NT2/D1 (cell line): ENCODE results near the gene DAPK3.

Experiments
- SUZ12 ChIP-seq: IDR thresholded peaks from 2 replicates; pipeline ENCODE4 v1.6.1; 2011; ENCODE audit not compliant: insufficient read length, insufficient read depth; ENCODE audit errors: extremely low read depth
- YY1 ChIP-seq: IDR thresholded peaks from 2 replicates; pipeline ENCODE4 v1.6.1; 2011; ENCODE audit not compliant: insufficient read length, insufficient read depth

GRCh38 chr19:3964256-3965194 lies 6.4 kb downstream of the DAPK3 start:
- TF ChIP-seq YY1 (no peak), SUZ12 (no peak)
